ENCODE data around the gene TNFSF10. TPM values are rescaled to one million over a fixed set of nuclear protein-coding genes. Genes with fewer than 3 reads are reported as not detected.

TNFSF10 gene
- total RNA-seq, 2 experiments from 2014 or later: 9.2 to 9.5 TPM

DNA sequence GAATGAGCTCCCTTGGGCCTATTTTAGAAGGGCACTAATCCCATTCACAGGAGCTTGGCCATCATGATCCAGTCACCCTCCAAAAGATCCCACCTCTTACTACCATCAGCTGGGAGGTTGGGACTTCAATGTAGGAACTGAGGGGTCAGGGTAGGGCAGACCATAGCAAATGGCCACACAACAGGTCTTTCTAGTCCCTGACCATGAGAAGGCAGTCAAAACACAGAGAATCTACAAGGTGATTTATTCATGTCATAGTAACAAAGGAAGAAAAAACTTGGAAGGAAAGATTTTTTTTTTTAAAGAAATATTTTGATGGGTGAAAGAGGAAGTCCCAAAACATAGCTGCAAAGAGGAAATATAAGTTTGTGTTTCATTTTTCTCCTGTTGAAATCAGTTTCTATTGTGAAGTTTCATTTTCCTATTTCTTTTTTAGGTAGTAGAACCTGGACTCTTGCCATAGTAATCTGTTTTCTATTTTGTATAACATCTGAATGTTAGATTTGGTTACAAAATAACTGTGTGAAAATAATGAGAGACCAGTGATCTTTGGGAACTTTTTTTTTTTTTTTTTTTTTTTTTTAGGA, 23.5 kb upstream of the TNFSF10 start:
- Histone ChIP-seq H3K4me1 (ENCODE audit: insufficient read depth, low read length) (peaks cover 12% of the 10 kb centered on the region), H3K4me3 (ENCODE audit: low read length) (no peak overlapping the region), H3K27ac (ENCODE audit: low read depth in 1 of 2, low read length in 2 of 2) (peak overlapping the region in 1 of 2 donors; percentile 24), H3K27me3 (ENCODE audit: control insufficient read depth in 1 of 2, insufficient read depth in 2 of 2, low read length in 2 of 2) (no peaks in the 10 kb centered on the region), H3K36me3 (ENCODE audit: insufficient read depth, low read length) (no peaks in the 10 kb centered on the region), H3K9me3 (ENCODE audit: control insufficient read depth in 1 of 2, insufficient read depth in 1 of 2, low read length in 2 of 2) (no peaks in the 10 kb centered on the region)
- CTCF ChIA-PET: interaction anchor here (0.7 kb wide), 1 partner anchor 1809 kb away, joined by 3 read pairs; no protein-coding TSS in a partner anchor
- Mint-ChIP-seq H3K9me3 (no peaks in the 10 kb centered on the region), H3K36me3 (ENCODE audit: low read depth) (no peaks in the 10 kb centered on the region), H3K4me3 (no peak overlapping the region), H3K27ac (peak overlapping the region; percentile 50), H3K4me1 (ENCODE audit: low read depth) (peaks cover 28% of the 10 kb centered on the region), H3K27me3 (no peaks in the 10 kb centered on the region)
- TF ChIP-seq, protein P1, sequence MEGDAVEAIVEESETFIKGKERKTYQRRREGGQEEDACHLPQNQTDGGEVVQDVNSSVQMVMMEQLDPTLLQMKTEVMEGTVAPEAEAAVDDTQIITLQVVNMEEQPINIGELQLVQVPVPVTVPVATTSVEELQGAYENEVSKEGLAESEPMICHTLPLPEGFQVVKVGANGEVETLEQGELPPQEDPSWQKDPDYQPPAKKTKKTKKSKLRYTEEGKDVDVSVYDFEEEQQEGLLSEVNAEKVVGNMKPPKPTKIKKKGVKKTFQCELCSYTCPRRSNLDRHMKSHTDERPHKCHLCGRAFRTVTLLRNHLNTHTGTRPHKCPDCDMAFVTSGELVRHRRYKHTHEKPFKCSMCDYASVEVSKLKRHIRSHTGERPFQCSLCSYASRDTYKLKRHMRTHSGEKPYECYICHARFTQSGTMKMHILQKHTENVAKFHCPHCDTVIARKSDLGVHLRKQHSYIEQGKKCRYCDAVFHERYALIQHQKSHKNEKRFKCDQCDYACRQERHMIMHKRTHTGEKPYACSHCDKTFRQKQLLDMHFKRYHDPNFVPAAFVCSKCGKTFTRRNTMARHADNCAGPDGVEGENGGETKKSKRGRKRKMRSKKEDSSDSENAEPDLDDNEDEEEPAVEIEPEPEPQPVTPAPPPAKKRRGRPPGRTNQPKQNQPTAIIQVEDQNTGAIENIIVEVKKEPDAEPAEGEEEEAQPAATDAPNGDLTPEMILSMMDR (IDR thresholded peaks at IDR 0.05): no peak
- no peak for DNase-seq
- intact Hi-C loops (cut with DNase I, micrococcal nuclease): no loop called here
- no peak for ATAC-seq (ENCODE audit: poor library complexity)
- POLR2A ChIA-PET: interaction anchor here (1.0 to 1.4 kb wide), 5 partner anchors 10 to 27 kb away, joined by 3 to 5 read pairs (median 4); partner anchors contain the start of gene TNFSF10

DNA sequence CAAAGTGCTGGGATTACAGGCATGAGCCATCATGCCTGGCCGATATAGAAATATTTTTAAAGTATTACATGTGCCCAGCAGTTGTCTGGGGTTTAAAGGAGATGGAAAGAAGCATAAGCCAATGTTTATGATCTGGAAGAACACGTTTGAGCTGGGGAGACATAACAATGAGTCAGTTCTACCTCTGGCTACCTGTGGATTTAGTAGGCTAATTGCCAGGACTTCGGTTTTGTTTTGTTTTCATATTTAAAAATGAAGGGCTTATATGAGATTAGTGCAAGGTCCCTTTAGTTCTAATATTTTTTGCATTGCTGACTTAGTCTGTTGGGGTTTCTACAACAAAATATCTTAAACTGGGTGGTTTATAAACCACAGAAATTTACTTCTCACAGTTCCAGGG, 22.9 kb upstream of the TNFSF10 start:
- Histone ChIP-seq H3K27ac (ENCODE audit: low read depth in 1 of 2, low read length in 2 of 2) (no peak overlapping the region), H3K27me3 (ENCODE audit: control insufficient read depth in 1 of 2, insufficient read depth in 2 of 2, low read length in 2 of 2) (no peaks in the 10 kb centered on the region), H3K9me3 (ENCODE audit: control insufficient read depth in 1 of 2, insufficient read depth in 1 of 2, low read length in 2 of 2) (no peaks in the 10 kb centered on the region), H3K36me3 (ENCODE audit: insufficient read depth, low read length) (no peaks in the 10 kb centered on the region), H3K4me3 (ENCODE audit: low read length) (no peak overlapping the region), H3K4me1 (ENCODE audit: insufficient read depth, low read length) (peaks cover 12% of the 10 kb centered on the region)
- Mint-ChIP-seq H3K27me3 (no peaks in the 10 kb centered on the region), H3K9me3 (no peaks in the 10 kb centered on the region), H3K4me3 (no peak overlapping the region), H3K27ac (peak overlapping the region; percentile 50), H3K36me3 (ENCODE audit: low read depth) (no peaks in the 10 kb centered on the region), H3K4me1 (ENCODE audit: low read depth) (peaks cover 23% of the 10 kb centered on the region)
- CTCF ChIA-PET: no interaction called here
- intact Hi-C loops (cut with DNase I, micrococcal nuclease): no loop called here
- ATAC-seq (ENCODE audit: poor library complexity): no peak
- TF ChIP-seq, protein P1 (IDR thresholded peaks at IDR 0.05): no peak
- DNase-seq: no peak
- POLR2A ChIA-PET: interaction anchor here (1.0 to 1.4 kb wide), 5 partner anchors 9 to 26 kb away, joined by 3 to 5 read pairs (median 4); partner anchors contain the start of gene TNFSF10

DNA sequence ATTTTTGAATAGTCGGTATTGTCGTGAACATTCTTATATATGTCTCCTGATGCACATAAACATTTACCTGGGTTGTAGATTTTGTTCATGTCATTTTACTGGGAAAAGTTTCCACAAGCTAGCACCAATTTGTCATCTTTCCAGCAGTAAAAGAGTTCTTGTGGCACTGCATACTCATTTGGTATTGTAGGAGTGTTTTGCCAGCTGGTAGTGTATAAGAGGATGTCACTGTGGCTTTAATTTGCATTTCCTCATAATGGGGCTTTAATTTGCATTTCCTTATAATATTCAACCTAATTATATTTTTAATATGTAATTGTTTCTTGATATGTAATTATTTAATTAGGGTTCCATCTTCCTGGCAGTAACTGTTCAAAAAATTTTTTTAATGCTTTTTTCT, 21.2 kb upstream of the TNFSF10 start:
- ChIA-PET POLR2A (no interaction called here), CTCF (no interaction called here)
- no peaks in the 10 kb centered on the region for H3K9me3 Mint-ChIP-seq
- Histone ChIP-seq H3K27me3 (ENCODE audit: control insufficient read depth in 1 of 2, insufficient read depth in 2 of 2, low read length in 2 of 2) (no peaks in the 10 kb centered on the region), H3K4me1 (ENCODE audit: insufficient read depth, low read length) (peaks cover 9% of the 10 kb centered on the region), H3K27ac (ENCODE audit: low read depth in 1 of 2, low read length in 2 of 2) (no peak overlapping the region), H3K4me3 (ENCODE audit: low read length) (no peak overlapping the region), H3K9me3 (ENCODE audit: control insufficient read depth in 1 of 2, insufficient read depth in 1 of 2, low read length in 2 of 2) (no peaks in the 10 kb centered on the region), H3K36me3 (ENCODE audit: insufficient read depth, low read length) (no peaks in the 10 kb centered on the region)
- H3K27ac Mint-ChIP-seq: no peak overlapping the region
- H3K4me1 Mint-ChIP-seq (ENCODE audit: low read depth): peaks cover 16% of the 10 kb centered on the region
- no peaks in the 10 kb centered on the region for H3K36me3 Mint-ChIP-seq (ENCODE audit: low read depth)
- intact Hi-C loops (cut with DNase I, micrococcal nuclease): loop anchor here in 1 of 2 experiments (5.0 kb wide), 1 partner anchor 42 kb away; no protein-coding TSS in a partner anchor
- DNase-seq: no peak
- ATAC-seq (ENCODE audit: poor library complexity): no peak
- no peaks in the 10 kb centered on the region for H3K27me3 Mint-ChIP-seq
- TF ChIP-seq, protein P1 (IDR thresholded peaks at IDR 0.05): no peak
- H3K4me3 Mint-ChIP-seq: no peak overlapping the region
